ENCODE measurements around the gene CTAG2.

- TF ChIP-seq CREB5 (CRISPR knock-in tag; IDR thresholded peaks at IDR 0.05; ENCODE audit: low read depth) = no peak
- TF ChIP-seq PATZ1 (CRISPR knock-in tag; IDR thresholded peaks at IDR 0.05; ENCODE audit: borderline replicate concordance) = no peak
- TF ChIP-seq POU6F1 (CRISPR knock-in tag; IDR thresholded peaks at IDR 0.05; ENCODE audit: borderline replicate concordance, low read depth) = no peak
- TF ChIP-seq TOX (CRISPR knock-in tag; IDR thresholded peaks at IDR 0.05; ENCODE audit: borderline replicate concordance) = no peak
- no peak for TF ChIP-seq RARB (CRISPR knock-in tag; IDR thresholded peaks at IDR 0.05)
Measured at GRCh38 chrX:154602226-154602625, 51.2 kb downstream of the CTAG2 start.

All from SK-N-SH treated with all-trans-retinoic acid at 6 μM for 48 hours (cell line).